ENCODE results near the gene SDK2. TPM values are rescaled to one million over a fixed set of nuclear protein-coding genes. Genes with fewer than 3 reads are reported as not detected.

SDK2 gene
- total RNA-seq, 4 donors from 2014 or later: under 0.01 to 0.49 (median 0.08) TPM

GRCh38 chr17:73354423-73355284 is 289.6 kb downstream of the SDK2 start:
- no peak for TF ChIP-seq CTCF (IDR thresholded peaks at IDR 0.05; ENCODE audit: low read depth)

- TF ChIP-seq CTCF (IDR thresholded peaks at IDR 0.05; ENCODE audit: low read depth): no peak
These were observed 292.0 kb downstream of the SDK2 start for GRCh38 chr17:73352261-73352660.

GRCh38 chr17:73351764-73352163 is 292.5 kb downstream of the SDK2 start:
- no peak for TF ChIP-seq CTCF (IDR thresholded peaks at IDR 0.05; ENCODE audit: low read depth)

GRCh38 chr17:73350864-73351263 is 293.4 kb downstream of the SDK2 start:
- TF ChIP-seq CTCF (IDR thresholded peaks at IDR 0.05; ENCODE audit: low read depth): no peak

- TF ChIP-seq CTCF (IDR thresholded peaks at IDR 0.05; ENCODE audit: low read depth): no peak
These were observed 294.6 kb downstream of the SDK2 start for GRCh38 chr17:73349647-73350046.

- TF ChIP-seq CTCF (IDR thresholded peaks at IDR 0.05; ENCODE audit: low read depth): no peak
These were observed 295.1 kb downstream of the SDK2 start for GRCh38 chr17:73349138-73349537.

- TF ChIP-seq CTCF (IDR thresholded peaks at IDR 0.05; ENCODE audit: low read depth): no peak
These were observed 295.5 kb downstream of the SDK2 start for GRCh38 chr17:73348829-73349095.
